Stimulated activated CD4-positive, alpha-beta T cell treated with anti-CD3 and anti-CD28 coated beads, Interleukin-15, amount 100 ng/mL, for 48 hours (primary cell): ENCODE measurements around the gene FANCC.

ENCODE experiments used
- DNase-seq, 2 donors: peaks; one replicate each; pipeline ENCODE4 v3.0.0-alpha.2; 2020; ENCODE audit warnings: low read depth in 2 of 2

The FANCC gene

GRCh38 chr9:95189251-95190098, 128.0 kb downstream of the FANCC start:
- no peak for DNase-seq

GRCh38 chr9:95188459-95188858, 129.1 kb downstream of the FANCC start:
- DNase-seq, result no peak

GRCh38 chr9:95185956-95186355, 131.6 kb downstream of the FANCC start:
- DNase-seq, result no peak

GRCh38 chr9:95182854-95183563, 134.5 kb downstream of the FANCC start:
- no peak for DNase-seq

- no peak for DNase-seq
Observed at GRCh38 chr9:95181835-95182234, 135.7 kb downstream of the FANCC start.

GRCh38 chr9:95181226-95181818, 136.2 kb downstream of the FANCC start:
- DNase-seq, result no peak

- DNase-seq, result no peak
Observed at GRCh38 chr9:95177617-95178016, 139.9 kb downstream of the FANCC start.

- DNase-seq, result no peak
Observed at GRCh38 chr9:95176755-95177319, 140.7 kb downstream of the FANCC start.

GRCh38 chr9:95175523-95175922, 142.0 kb downstream of the FANCC start:
- DNase-seq, result no peak

- no peak for DNase-seq
Observed at GRCh38 chr9:95174038-95174437, 143.5 kb downstream of the FANCC start.

- DNase-seq, result no peak
Observed at GRCh38 chr9:95171596-95171995, 145.9 kb downstream of the FANCC start.

GRCh38 chr9:95171001-95171400, 146.5 kb downstream of the FANCC start:
- DNase-seq, result no peak

GRCh38 chr9:95167998-95168397, 149.5 kb downstream of the FANCC start:
- DNase-seq, result peak; percentile 41 to 60

- no peak for DNase-seq
Observed at GRCh38 chr9:95165004-95165403, 152.5 kb downstream of the FANCC start.

GRCh38 chr9:95157481-95158151, 159.9 kb downstream of the FANCC start:
- no peak for DNase-seq

GRCh38 chr9:95156074-95156473, 161.4 kb downstream of the FANCC start:
- DNase-seq, result no peak

GRCh38 chr9:95155220-95155619, 162.3 kb downstream of the FANCC start:
- no peak for DNase-seq

- DNase-seq, result no peak
Observed at GRCh38 chr9:95150903-95151302, 166.6 kb downstream of the FANCC start.

- no peak for DNase-seq
Observed at GRCh38 chr9:95148208-95148520, 169.3 kb downstream of the FANCC start.

GRCh38 chr9:95147452-95148207, 169.9 kb downstream of the FANCC start:
- no peak for DNase-seq
